Measurements from ENCODE around the gene LRP4. TPM values are rescaled to one million over a fixed set of nuclear protein-coding genes. Genes with fewer than 3 reads are reported as not detected.

Gene LRP4
- total RNA-seq, 1 donor from 2014 or later, result 8.9 TPM

- no peak overlapping the region for H3K27ac ChIP-seq (ENCODE audit: low read depth, low read length)
These were observed 10.7 kb downstream of the LRP4 start for GRCh38 chr11:46907606-46908005.

GRCh38 chr11:46906609-46907041, 11.7 kb downstream of the LRP4 start:
- Histone ChIP-seq H3K36me3 (ENCODE audit: control insufficient read depth in 3 of 3, insufficient read depth in 3 of 3, low read length in 3 of 3) (no peaks in the 10 kb centered on the region), H3K4me1 (ENCODE audit: control insufficient read depth in 3 of 3, insufficient read depth in 3 of 3, low read length in 3 of 3) (peaks cover 0 to 8% (median 7%) of the 10 kb centered on the region in 3 donors), H3K9me3 (ENCODE audit: control insufficient read depth in 3 of 3, low read length in 3 of 3) (no peaks in the 10 kb centered on the region), H3K9ac (ENCODE audit: low read depth in 1 of 3, low read length in 3 of 3) (no peak overlapping the region), H3K27me3 (ENCODE audit: control insufficient read depth in 3 of 3, insufficient read depth in 3 of 3, low read length in 3 of 3) (no peaks in the 10 kb centered on the region), H3K4me3 (ENCODE audit: low read length in 3 of 3) (no peak overlapping the region), H3K27ac (ENCODE audit: low read depth, low read length) (no peak overlapping the region)

More at GRCh38 chr11:46907606-46908005, 10.7 kb downstream of the LRP4 start:
- Histone ChIP-seq H3K36me3 (ENCODE audit: control insufficient read depth in 3 of 3, insufficient read depth in 3 of 3, low read length in 3 of 3) (no peaks in the 10 kb centered on the region), H3K9me3 (ENCODE audit: control insufficient read depth in 3 of 3, low read length in 3 of 3) (no peaks in the 10 kb centered on the region), H3K4me3 (ENCODE audit: low read length in 3 of 3) (no peak overlapping the region), H3K4me1 (ENCODE audit: control insufficient read depth in 3 of 3, insufficient read depth in 3 of 3, low read length in 3 of 3) (peaks cover 0 to 12% (median 11%) of the 10 kb centered on the region in 3 donors), H3K9ac (ENCODE audit: low read depth in 1 of 3, low read length in 3 of 3) (no peak overlapping the region), H3K27me3 (ENCODE audit: control insufficient read depth in 3 of 3, insufficient read depth in 3 of 3, low read length in 3 of 3) (no peaks in the 10 kb centered on the region)

- Histone ChIP-seq H3K4me1 (ENCODE audit: control insufficient read depth in 3 of 3, insufficient read depth in 3 of 3, low read length in 3 of 3) (peaks cover 0 to 8% (median 7%) of the 10 kb centered on the region in 3 donors), H3K27me3 (ENCODE audit: control insufficient read depth in 3 of 3, insufficient read depth in 3 of 3, low read length in 3 of 3) (no peaks in the 10 kb centered on the region), H3K36me3 (ENCODE audit: control insufficient read depth in 3 of 3, insufficient read depth in 3 of 3, low read length in 3 of 3) (no peaks in the 10 kb centered on the region), H3K9ac (ENCODE audit: low read depth in 1 of 3, low read length in 3 of 3) (no peak overlapping the region), H3K4me3 (ENCODE audit: low read length in 3 of 3) (no peak overlapping the region), H3K27ac (ENCODE audit: low read depth, low read length) (no peak overlapping the region), H3K9me3 (ENCODE audit: control insufficient read depth in 3 of 3, low read length in 3 of 3) (no peaks in the 10 kb centered on the region)
These were observed 12.5 kb downstream of the LRP4 start for GRCh38 chr11:46905806-46906205.

GRCh38 chr11:46903846-46904245, 14.5 kb downstream of the LRP4 start:
- Histone ChIP-seq H3K4me1 (ENCODE audit: control insufficient read depth in 3 of 3, insufficient read depth in 3 of 3, low read length in 3 of 3) (peaks cover 0 to 8% (median 7%) of the 10 kb centered on the region in 3 donors), H3K36me3 (ENCODE audit: control insufficient read depth in 3 of 3, insufficient read depth in 3 of 3, low read length in 3 of 3) (peaks cover 5 to 12% (median 10%) of the 10 kb centered on the region in 3 donors), H3K9ac (ENCODE audit: low read depth in 1 of 3, low read length in 3 of 3) (no peak overlapping the region), H3K27ac (ENCODE audit: low read depth, low read length) (no peak overlapping the region), H3K27me3 (ENCODE audit: control insufficient read depth in 3 of 3, insufficient read depth in 3 of 3, low read length in 3 of 3) (no peaks in the 10 kb centered on the region), H3K9me3 (ENCODE audit: control insufficient read depth in 3 of 3, low read length in 3 of 3) (no peaks in the 10 kb centered on the region), H3K4me3 (ENCODE audit: low read length in 3 of 3) (no peak overlapping the region)

GRCh38 chr11:46902694-46903093, 15.7 kb downstream of the LRP4 start:
- Histone ChIP-seq H3K36me3 (ENCODE audit: control insufficient read depth in 3 of 3, insufficient read depth in 3 of 3, low read length in 3 of 3) (peaks cover 11 to 15% (median 14%) of the 10 kb centered on the region in 3 donors), H3K27me3 (ENCODE audit: control insufficient read depth in 3 of 3, insufficient read depth in 3 of 3, low read length in 3 of 3) (no peaks in the 10 kb centered on the region), H3K4me1 (ENCODE audit: control insufficient read depth in 3 of 3, insufficient read depth in 3 of 3, low read length in 3 of 3) (peaks cover 0 to 8% (median 7%) of the 10 kb centered on the region in 3 donors), H3K9ac (ENCODE audit: low read depth in 1 of 3, low read length in 3 of 3) (no peak overlapping the region), H3K4me3 (ENCODE audit: low read length in 3 of 3) (no peak overlapping the region), H3K9me3 (ENCODE audit: control insufficient read depth in 3 of 3, low read length in 3 of 3) (no peaks in the 10 kb centered on the region), H3K27ac (ENCODE audit: low read depth, low read length) (no peak overlapping the region)

- Histone ChIP-seq H3K4me3 (ENCODE audit: low read length in 3 of 3) (no peak overlapping the region), H3K27me3 (ENCODE audit: control insufficient read depth in 3 of 3, insufficient read depth in 3 of 3, low read length in 3 of 3) (no peaks in the 10 kb centered on the region), H3K4me1 (ENCODE audit: control insufficient read depth in 3 of 3, insufficient read depth in 3 of 3, low read length in 3 of 3) (peaks cover 0 to 13% (median 10%) of the 10 kb centered on the region in 3 donors), H3K36me3 (ENCODE audit: control insufficient read depth in 3 of 3, insufficient read depth in 3 of 3, low read length in 3 of 3) (peaks cover 11 to 17% (median 15%) of the 10 kb centered on the region in 3 donors), H3K27ac (ENCODE audit: low read depth, low read length) (no peak overlapping the region), H3K9ac (ENCODE audit: low read depth in 1 of 3, low read length in 3 of 3) (no peak overlapping the region), H3K9me3 (ENCODE audit: control insufficient read depth in 3 of 3, low read length in 3 of 3) (no peaks in the 10 kb centered on the region)
These were observed 17.2 kb downstream of the LRP4 start for GRCh38 chr11:46901156-46901555.

GRCh38 chr11:46900091-46900746, 18.1 kb downstream of the LRP4 start:
- Histone ChIP-seq H3K27ac (ENCODE audit: low read depth, low read length) (no peak overlapping the region), H3K36me3 (ENCODE audit: control insufficient read depth in 3 of 3, insufficient read depth in 3 of 3, low read length in 3 of 3) (peaks cover 11 to 19% (median 15%) of the 10 kb centered on the region in 3 donors), H3K9ac (ENCODE audit: low read depth in 1 of 3, low read length in 3 of 3) (no peak overlapping the region), H3K27me3 (ENCODE audit: control insufficient read depth in 3 of 3, insufficient read depth in 3 of 3, low read length in 3 of 3) (no peaks in the 10 kb centered on the region), H3K4me3 (ENCODE audit: low read length in 3 of 3) (no peak overlapping the region), H3K9me3 (ENCODE audit: control insufficient read depth in 3 of 3, low read length in 3 of 3) (no peaks in the 10 kb centered on the region), H3K4me1 (ENCODE audit: control insufficient read depth in 3 of 3, insufficient read depth in 3 of 3, low read length in 3 of 3) (peaks cover 4 to 20% (median 17%) of the 10 kb centered on the region in 3 donors)

- no peak overlapping the region for H3K27ac ChIP-seq (ENCODE audit: low read depth, low read length)
- no peaks in the 10 kb centered on the region for H3K27me3 ChIP-seq (ENCODE audit: control insufficient read depth in 3 of 3, insufficient read depth in 3 of 3, low read length in 3 of 3)
- H3K36me3 ChIP-seq (ENCODE audit: control insufficient read depth in 3 of 3, insufficient read depth in 3 of 3, low read length in 3 of 3), result peaks cover 11 to 19% (median 17%) of the 10 kb centered on the region in 3 donors
- H3K4me3 ChIP-seq (ENCODE audit: low read length in 3 of 3), result no peak overlapping the region
- H3K9ac ChIP-seq (ENCODE audit: low read depth in 1 of 3, low read length in 3 of 3), result no peak overlapping the region
- no peaks in the 10 kb centered on the region for H3K9me3 ChIP-seq (ENCODE audit: control insufficient read depth in 3 of 3, low read length in 3 of 3)
- peaks cover 6 to 23% (median 21%) of the 10 kb centered on the region in 3 donors for H3K4me1 ChIP-seq (ENCODE audit: control insufficient read depth in 3 of 3, insufficient read depth in 3 of 3, low read length in 3 of 3)
These were observed 18.8 kb downstream of the LRP4 start for GRCh38 chr11:46899501-46900025.

GRCh38 chr11:46898396-46899095, 19.8 kb downstream of the LRP4 start:
- H3K4me3 ChIP-seq (ENCODE audit: low read length in 3 of 3), result no peak overlapping the region
- H3K27me3 ChIP-seq (ENCODE audit: control insufficient read depth in 3 of 3, insufficient read depth in 3 of 3, low read length in 3 of 3), result no peaks in the 10 kb centered on the region
- H3K9ac ChIP-seq (ENCODE audit: low read depth in 1 of 3, low read length in 3 of 3), result no peak overlapping the region
- H3K36me3 ChIP-seq (ENCODE audit: control insufficient read depth in 3 of 3, insufficient read depth in 3 of 3, low read length in 3 of 3), result peaks cover 16 to 23% (median 20%) of the 10 kb centered on the region in 3 donors
- H3K9me3 ChIP-seq (ENCODE audit: control insufficient read depth in 3 of 3, low read length in 3 of 3), result no peaks in the 10 kb centered on the region
- H3K4me1 ChIP-seq (ENCODE audit: control insufficient read depth in 3 of 3, insufficient read depth in 3 of 3, low read length in 3 of 3), result peaks cover 6 to 18% (median 16%) of the 10 kb centered on the region in 3 donors
- H3K27ac ChIP-seq (ENCODE audit: low read depth, low read length), result no peak overlapping the region
